Measurements from ENCODE around the gene ACOT7. TPM values are rescaled to one million over a fixed set of nuclear protein-coding genes. Genes with fewer than 3 reads are reported as not detected.

Gene ACOT7
- total and polyA plus RNA-seq, 7 donors: 2.3 to 12.4 (median 4.1) TPM

DNA sequence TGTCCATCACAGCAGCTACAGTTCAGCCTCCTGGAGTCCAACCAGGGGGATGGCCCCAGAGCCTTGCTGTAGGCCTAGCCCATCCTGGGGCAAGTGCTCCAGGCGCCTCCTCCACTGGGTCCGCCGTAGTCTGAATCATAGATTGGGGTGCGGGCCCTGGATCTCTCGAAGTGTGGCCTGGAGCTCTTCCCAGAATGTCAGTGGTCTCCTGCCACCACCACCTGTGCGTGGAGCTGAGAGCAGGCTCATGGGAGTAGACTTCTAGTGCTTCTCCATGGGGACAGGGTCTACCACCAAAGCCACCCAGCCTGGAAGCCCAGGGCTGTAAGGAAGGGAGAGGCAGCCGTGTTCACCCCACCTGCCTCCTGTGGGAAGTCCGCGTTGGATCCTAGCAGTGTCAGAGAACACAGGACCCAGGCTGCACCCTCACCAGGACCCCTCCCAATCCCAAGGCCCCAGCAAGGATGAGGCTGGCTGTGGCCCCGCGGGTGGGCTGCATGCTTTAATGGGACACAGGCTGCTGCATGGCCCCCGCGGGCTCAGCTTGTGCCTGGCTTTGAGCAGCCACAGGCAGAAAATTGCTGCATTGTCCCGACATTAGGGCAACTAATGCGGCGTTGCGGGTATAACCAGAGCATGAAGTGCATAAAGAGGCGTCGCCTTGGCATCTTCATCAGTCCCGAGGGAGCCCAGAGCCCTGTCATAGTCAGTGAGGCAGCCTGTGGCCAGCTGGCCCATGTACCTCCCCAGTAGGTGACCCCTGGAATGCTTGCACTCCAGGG, 150.3 kb downstream of the ACOT7 start:
- Histone ChIP-seq H3K9me3 (no peaks in the 10 kb centered on the region), H3K36me3 (ENCODE audit: insufficient read depth in 1 of 2, low read depth in 1 of 2) (no peaks in the 10 kb centered on the region), H3K27me3 (ENCODE audit: insufficient read depth in 3 of 3, low read length in 2 of 3) (peaks cover 0 to 82% (median 24%) of the 10 kb centered on the region in 3 donors), H3K4me1 (peaks cover 5% of the 10 kb centered on the region), H3K27ac (no peak overlapping the region), H3K4me3 (no peak overlapping the region)
- no peak for TF ChIP-seq CTCF (IDR thresholded peaks at IDR 0.05)
- ATAC-seq: no peak
- DNase-seq: peak in 1 of 2 donors; percentile 36
- intact Hi-C loops (cut with DNase I): loop anchor here (5.0 kb wide), 2 partner anchors 36 to 191 kb away; partner anchors contain the start of gene RNF207 (in 1 of the 2)
- 14 to 17% (median 16%) methylated on average over 20 of the region's 20 CpGs for WGBS, 3 donors

DNA sequence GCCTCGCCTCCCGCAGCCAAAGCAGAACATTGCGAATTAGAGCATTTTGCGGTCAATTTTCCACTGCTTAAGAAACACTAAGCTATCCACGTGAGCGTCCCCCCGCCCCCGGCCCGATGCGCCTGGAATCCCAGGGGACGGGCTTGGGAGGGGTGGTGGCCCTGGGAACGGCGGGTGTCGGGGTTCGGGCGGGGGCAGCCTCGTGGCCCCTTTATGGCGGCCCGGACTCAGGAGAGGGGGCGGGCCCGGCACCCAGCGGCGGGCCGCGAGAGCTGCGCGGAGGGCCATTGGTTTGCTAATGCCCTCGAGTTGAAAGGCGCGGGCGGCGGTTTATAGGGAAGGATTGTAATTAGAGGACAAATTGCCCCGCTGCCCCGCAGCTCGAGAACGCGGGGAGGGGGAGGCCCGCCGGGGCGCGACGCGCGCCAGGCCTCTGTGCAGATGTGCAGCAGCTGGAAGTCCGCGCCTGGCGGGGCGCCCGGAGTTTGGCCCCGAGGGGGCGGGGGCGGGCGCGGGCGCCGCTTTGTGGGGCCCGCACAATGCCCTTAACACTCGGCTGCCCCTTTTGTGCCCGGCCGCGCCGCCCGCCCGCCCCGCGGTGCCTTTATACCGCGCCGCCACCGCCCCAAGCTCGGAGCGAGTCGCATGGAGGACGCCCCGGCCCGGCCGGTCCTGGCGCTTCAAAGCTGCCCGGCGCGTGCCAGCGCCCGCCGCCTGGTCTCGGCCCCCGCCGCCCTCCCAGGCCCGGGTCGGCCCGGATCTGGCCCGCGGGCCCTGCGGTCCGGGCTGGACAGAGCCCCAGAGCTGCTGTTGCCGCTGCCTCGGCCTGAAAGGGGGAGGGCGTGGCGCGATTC, 151.5 kb downstream of the ACOT7 start:
- DNase-seq (peak in 1 of 2 donors; percentile 47), ATAC-seq (no peak)
- Histone ChIP-seq H3K27ac (no peak overlapping the region), H3K36me3 (ENCODE audit: insufficient read depth in 1 of 2, low read depth in 1 of 2) (no peaks in the 10 kb centered on the region), H3K4me1 (peaks cover 5% of the 10 kb centered on the region), H3K27me3 (ENCODE audit: insufficient read depth in 3 of 3, low read length in 2 of 3) (peaks cover 0 to 71% (median 24%) of the 10 kb centered on the region in 3 donors), H3K9me3 (no peaks in the 10 kb centered on the region), H3K4me3 (peak overlapping the region; percentile 15)
- intact Hi-C loops (cut with DNase I): loop anchor here (5.0 kb wide), 2 partner anchors 35 to 190 kb away; partner anchors contain the start of gene RNF207 (in 1 of the 2)
- TF ChIP-seq CTCF (IDR thresholded peaks at IDR 0.05): no peak
- WGBS, 3 donors: 1% methylated on average over 29 to 99 of the region's 99 CpGs

DNA sequence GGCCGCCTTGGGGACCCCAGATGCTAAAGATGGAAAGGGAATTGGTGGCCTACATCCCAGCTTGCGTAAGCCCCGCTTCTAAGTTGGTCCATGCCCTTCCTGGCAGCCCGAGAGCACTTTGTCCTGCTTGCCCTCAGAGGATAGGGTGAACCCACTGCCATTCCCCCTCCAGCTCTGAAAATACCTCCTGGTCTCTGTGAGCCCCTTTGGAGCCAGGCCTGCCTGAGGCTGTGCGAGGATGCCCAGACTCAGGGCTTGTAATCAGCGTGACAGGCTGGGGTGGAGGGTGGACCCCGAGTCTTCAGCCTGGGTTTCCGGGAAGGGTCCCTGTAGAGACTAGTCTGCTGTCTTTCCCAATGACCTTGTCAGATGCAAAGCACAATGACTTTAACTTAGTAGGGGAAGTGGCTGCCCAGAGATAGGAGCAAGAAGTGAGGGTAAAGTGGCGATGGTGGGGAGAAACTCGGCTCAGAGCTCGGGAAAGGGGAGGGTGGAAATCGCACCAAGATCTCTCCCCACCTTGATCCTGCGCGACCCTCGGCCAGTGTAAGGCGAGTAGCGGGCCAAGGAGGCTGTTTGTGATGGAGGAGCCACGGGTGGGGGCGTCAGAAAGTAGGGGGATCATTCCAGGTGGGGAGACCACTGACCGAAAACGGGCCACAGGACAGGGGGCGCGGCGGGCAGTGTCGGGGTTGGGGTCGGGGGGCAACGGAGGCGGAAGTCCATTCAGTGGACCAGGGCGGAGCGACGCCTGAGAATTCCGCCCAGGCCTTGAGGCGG, 152.3 kb downstream of the ACOT7 start:
- Histone ChIP-seq H3K9me3 (no peaks in the 10 kb centered on the region), H3K27ac (no peak overlapping the region), H3K36me3 (ENCODE audit: insufficient read depth in 1 of 2, low read depth in 1 of 2) (no peaks in the 10 kb centered on the region), H3K27me3 (ENCODE audit: insufficient read depth in 3 of 3, low read length in 2 of 3) (peaks cover 0 to 62% (median 23%) of the 10 kb centered on the region in 3 donors), H3K4me1 (peaks cover 5% of the 10 kb centered on the region), H3K4me3 (peak overlapping the region; percentile 15)
- intact Hi-C loops (cut with DNase I): loop anchor here (5.0 kb wide), 2 partner anchors 34 to 189 kb away; partner anchors contain the start of gene RNF207 (in 1 of the 2)
- no peak for TF ChIP-seq CTCF (IDR thresholded peaks at IDR 0.05)
- DNase-seq (peak in 1 of 2 donors; percentile 35), ATAC-seq (no peak)
- WGBS, 3 donors: 24 to 25% (median 25%) methylated on average over 32 to 33 of the region's 33 CpGs

Measured in psoas muscle (tissue), 8 donors.